ENCODE data around the gene CDS1.
"Not testable (repeated sequence)": the region's sequence is repeated elsewhere in the genome, so short reads cannot be mapped to it uniquely, and the experiment has no call there.

Gene CDS1

GRCh38 chr4:84677995-84678394 lies 95.1 kb downstream of the CDS1 start:
- no peak for DNase-seq

DNA sequence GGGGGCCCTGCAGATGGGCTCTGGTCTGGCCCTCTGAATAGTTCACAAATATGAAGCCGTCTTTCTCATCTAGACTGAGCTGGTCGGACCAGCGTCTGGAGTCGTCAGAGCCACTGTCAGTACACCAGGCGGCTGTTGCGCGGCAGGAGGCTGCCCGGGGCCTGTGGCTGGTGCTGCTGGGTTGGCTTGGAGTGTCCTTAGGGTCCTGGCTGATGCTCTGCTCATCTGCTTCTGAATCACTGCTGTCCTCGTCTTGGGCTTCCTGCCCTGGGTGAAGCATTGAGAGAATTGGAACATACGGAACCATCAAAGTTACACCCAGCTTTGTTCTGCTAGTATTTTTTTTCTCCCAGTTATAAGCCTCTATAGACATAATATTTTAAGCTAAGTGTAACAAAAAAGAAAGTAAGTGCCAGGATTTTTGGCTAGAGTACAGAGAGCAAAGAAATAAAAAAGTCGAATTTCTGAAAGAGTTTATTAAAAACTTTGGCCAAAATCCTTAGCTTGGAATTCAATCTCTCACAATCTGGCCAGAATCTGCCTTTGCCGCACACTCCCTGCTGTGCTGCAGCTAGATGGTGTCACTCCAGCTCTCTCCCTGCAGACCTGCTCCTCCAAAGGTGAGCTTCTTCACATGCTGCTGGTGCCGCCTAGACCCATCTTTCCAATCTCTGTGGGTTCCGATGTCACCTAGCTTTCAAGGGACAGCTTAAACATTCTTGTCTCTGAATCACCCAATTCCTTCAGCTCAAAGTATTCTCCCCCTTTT lies 96.2 kb downstream of the CDS1 start:
- no peak for DNase-seq

DNA sequence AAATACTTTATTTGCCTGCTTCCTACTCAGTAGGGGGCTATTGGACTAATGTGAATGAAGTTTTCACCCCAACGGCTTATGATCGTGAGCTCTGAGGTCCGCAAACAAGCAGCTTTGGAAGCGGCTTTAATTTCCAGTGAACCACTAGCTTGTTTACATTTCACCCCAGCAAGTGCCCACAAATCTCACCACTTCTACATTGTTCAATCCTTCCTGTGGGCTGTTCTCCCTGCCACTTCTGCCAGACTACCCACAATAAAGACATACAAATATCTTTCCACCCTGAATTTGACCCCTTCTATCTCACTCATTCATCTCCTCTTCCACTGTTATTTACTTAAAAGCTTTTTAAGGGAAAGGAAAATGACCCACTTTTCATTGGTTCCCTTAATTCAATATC lies 98.0 kb downstream of the CDS1 start:
- DNase-seq = no peak

- no peak for DNase-seq
Measured at GRCh38 chr4:84681486-84682274, 98.8 kb downstream of the CDS1 start.

GRCh38 chr4:84682661-84683060 lies 99.7 kb downstream of the CDS1 start:
- not testable (repeated sequence) for DNase-seq

DNA sequence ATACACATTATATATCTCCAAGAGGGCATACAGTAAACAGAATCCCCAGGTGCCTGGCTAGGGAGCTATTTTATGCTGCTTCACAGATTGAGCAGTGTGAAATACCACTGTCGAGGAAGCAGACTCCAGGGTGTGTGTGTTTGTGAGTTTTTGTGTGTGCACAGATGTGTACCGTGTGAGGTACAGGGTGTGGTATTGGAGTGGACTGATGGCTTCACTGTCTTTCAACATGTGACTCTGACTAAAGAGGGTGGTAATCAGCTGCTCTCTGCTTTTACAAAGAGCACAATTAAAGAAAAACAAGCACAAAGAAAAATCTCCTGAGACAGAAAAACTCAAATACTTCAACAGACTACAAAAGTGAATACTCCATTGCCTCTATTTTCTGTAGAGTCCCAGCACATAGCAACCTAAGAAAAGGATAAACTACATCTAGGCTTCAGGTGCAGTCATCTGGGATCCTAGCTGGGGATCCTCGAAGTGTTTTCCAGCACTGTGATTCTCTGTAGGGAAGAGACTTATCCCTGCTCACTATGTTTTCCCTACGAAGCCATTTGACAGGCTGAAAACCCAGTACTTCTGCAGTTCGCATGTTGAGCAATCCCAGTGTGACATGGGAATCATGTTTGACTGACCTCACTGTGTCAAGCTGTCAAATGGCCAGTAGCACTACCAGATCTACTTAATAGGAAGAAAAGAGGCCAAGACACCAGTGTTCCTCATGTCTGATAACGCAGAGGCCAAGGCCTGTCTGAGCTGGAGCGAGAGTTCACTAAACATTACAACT lies 100.3 kb downstream of the CDS1 start:
- no peak for DNase-seq

DNA sequence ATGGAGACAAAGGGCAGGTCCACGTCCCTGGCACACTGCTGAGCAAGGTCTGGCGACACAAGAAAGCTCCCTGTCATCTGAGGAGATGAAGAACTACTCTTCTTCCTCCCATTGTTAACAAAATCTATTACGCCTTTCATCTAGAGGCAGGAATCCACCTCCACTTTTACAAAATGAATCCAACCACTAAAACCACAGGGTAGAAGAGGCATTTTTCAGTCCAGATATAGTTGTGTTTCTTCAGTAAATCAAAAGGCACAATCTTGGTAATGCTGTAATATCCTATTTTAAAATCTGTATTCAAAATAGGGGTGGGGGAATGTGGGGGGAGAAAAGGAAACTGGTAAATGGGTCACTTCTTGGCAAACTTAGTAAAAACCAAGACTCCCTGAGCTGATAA lies 101.4 kb downstream of the CDS1 start:
- no peak for DNase-seq

- DNase-seq = no peak
Measured at GRCh38 chr4:84685105-84685504, 102.2 kb downstream of the CDS1 start.

GRCh38 chr4:84688605-84689004 lies 105.7 kb downstream of the CDS1 start:
- no peak for DNase-seq

DNA sequence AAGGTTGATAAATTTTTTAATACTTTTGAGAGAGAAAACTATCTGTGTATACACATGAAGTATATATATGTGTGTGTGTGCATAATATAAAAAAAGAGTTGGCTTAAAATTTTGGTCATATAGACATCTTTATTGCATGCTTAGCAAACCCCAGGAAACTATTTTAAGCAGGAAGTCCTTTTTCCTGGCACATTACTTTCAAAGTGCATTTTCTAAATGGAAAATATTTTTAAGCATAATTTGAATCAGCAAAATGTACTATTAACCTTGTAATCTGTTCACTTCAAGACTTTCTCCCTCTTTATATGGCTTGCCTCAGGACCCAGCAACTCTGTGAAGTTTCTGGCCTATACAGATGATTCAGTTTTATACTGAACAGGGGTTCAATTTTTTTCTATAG lies 106.3 kb downstream of the CDS1 start:
- DNase-seq = no peak

DNA sequence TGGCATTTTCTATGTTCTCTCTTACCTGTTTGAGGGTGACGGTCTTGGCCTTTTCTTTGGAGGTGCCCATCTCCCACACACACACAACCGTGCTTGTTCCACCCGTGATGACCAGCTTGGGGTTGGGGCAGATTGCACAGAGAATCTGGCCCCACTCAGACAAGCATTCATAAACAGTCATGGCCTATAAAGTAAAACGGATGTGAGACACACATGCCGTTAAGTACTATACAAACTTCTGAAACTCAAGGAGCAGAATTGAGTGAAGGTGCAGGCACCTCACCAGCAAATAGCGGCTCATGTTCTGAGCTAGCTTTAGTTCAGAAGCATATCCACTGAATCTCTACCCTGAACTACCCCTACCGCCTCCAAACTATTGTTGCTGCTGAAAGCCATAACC lies 107.6 kb downstream of the CDS1 start:
- DNase-seq = no peak

GRCh38 chr4:84691170-84691691 lies 108.3 kb downstream of the CDS1 start:
- DNase-seq = no peak

GRCh38 chr4:84691800-84692199 lies 108.9 kb downstream of the CDS1 start:
- DNase-seq = no peak

DNA sequence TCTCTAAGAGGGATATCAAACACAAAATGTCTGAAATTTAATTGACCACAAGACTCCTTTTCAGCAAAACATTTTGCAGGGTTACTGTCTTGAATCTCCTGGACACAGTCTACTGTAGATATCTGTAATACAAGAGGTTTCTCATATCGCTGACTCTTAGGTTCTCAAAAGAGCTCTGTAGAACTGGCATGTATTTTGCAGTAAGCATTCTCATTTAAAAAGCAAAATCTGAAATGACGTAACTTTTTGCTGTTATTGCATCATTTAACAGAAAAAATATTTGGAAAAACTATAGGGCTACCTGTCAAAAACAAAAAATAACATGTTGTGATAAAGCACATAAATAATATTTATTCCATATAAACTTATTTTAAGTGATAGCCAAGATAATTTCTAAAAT lies 114.2 kb downstream of the CDS1 start:
- no peak for DNase-seq

DNA sequence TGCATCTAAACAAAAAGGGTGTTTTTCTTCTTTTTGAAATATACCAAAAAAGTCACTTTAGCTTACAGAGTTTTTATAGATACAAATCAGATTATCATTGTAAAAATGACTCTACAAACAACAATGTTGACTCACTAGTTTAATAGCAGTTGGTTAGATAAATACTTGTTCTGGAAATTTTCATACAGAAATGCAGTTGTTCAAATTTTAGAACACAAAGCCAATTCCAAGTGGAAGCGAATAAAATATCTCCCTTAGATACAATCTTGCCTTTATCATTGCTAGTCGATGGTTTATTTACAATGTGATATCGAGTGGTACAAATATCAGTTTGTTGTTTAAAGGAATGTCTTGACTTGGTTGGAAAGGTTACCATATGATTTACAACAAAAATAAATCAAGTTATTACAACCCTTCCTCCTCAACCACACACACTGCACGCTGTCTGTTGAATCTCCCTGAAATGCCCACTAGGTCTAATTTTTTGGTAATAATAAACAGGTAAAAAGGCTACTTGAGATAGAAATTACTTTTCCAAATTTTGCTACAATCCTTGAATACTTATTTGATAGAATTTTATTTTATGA lies 114.8 kb downstream of the CDS1 start:
- no peak for DNase-seq

GRCh38 chr4:84699001-84699671 lies 116.2 kb downstream of the CDS1 start:
- no peak for DNase-seq
